ENCODE data around the gene DICER1.

DICER1 gene

DNA sequence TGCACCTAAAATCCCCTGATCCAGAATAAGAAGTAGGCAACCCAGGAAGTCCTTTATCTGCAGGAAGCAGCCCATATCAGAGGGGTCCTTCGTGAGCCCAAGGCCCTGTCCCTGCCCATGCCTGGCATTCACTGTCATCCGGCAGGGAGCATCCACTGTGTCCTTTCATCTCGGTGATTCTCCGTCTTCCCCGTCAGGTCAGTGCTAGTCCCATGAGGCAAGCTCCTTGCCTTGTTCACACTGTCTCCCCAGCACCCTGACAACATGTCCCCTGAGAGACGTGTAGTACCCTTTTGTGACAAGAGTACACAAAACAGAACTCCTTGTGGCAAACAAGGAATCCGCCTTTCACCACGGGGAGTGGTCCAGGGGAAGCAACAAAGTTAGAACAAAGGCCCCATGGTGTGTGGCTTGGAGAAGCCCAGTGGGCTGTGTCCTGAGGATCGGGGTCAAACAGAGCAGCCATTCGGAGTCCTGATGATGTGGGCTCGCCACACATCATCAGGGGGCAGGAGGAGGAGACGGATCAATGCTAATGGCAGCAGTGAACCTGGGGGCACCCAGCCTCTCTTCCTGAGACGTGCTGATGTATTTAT, 112.1 kb downstream of the DICER1 start:
- Histone ChIP-seq H3K27ac (no peak overlapping the region), H3K36me3 (ENCODE audit: insufficient read depth) (no peaks in the 10 kb centered on the region), H2AFZ (ENCODE audit: low read depth) (no peak overlapping the region), H3K4me2 (no peak overlapping the region), H3K27me3 (ENCODE audit: insufficient read depth, low read depth) (no peaks in the 10 kb centered on the region), H3K4me1 (ENCODE audit: low read depth, poor library complexity, severe bottlenecking) (no peaks in the 10 kb centered on the region), H4K20me1 (ENCODE audit: insufficient read depth) (no peaks in the 10 kb centered on the region), H3K4me3 (IDR thresholded peaks at IDR 0.05; ENCODE audit: insufficient read depth, low read depth, low read length) (no peak overlapping the region), H3K79me2 (ENCODE audit: insufficient read depth, low read depth) (no peaks in the 10 kb centered on the region), H3K9ac (no peak overlapping the region)
- no peak for TF ChIP-seq CTCF (conservative IDR thresholded peaks at IDR 0.05; ENCODE audit: low read depth, low read length)

- no peaks in the 10 kb centered on the region for H3K36me3 ChIP-seq (ENCODE audit: insufficient read depth)
- H3K4me1 ChIP-seq (ENCODE audit: low read depth, poor library complexity, severe bottlenecking) = no peaks in the 10 kb centered on the region
- H3K9ac ChIP-seq = no peak overlapping the region
- H3K4me2 ChIP-seq = no peak overlapping the region
- H3K4me3 ChIP-seq (IDR thresholded peaks at IDR 0.05; ENCODE audit: insufficient read depth, low read depth, low read length) = no peak overlapping the region
- no peak for TF ChIP-seq CTCF (conservative IDR thresholded peaks at IDR 0.05; ENCODE audit: low read depth, low read length)
- H2AFZ ChIP-seq (ENCODE audit: low read depth) = no peak overlapping the region
- H3K79me2 ChIP-seq (ENCODE audit: insufficient read depth, low read depth) = no peaks in the 10 kb centered on the region
- H4K20me1 ChIP-seq (ENCODE audit: insufficient read depth) = no peaks in the 10 kb centered on the region
- no peak overlapping the region for H3K27ac ChIP-seq
- H3K27me3 ChIP-seq (ENCODE audit: insufficient read depth, low read depth) = no peaks in the 10 kb centered on the region
These were observed 112.7 kb downstream of the DICER1 start for GRCh38 chr14:95044463-95045105.

DNA sequence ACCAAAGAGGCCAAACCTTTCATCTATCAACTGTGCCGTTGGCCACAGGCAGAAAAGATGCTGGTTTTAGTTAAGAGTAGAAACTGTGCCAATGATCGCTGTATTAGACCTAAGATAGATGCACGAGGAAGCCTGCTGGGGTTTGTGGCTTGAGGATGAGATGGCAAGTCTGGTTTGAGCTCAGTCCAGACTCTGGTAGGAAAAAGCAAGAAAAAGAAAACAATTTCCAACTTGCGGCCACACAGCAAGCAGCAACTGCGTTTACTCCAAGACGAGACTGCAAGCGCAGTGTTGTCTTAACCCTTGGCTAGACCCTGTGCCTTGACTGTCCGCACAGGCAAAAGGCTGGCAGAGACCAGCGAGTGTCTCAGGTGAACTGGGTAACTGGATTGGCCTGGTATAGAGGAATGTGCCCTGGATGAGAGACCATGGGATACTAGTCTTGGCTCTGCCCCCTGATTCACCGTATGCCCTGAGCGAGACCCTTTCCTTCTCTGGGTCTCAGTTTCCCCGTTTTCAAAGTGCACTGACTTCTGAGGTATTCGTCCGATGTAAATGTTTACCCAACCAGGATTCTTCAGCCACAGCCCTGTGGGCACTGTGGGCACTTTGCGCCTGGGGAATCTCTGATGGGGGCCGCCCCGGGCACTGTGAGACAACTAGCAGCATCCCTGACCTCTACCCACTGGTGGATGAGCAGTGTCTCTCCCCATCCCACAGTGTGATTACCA, 113.4 kb downstream of the DICER1 start:
- H3K4me1 ChIP-seq (ENCODE audit: low read depth, poor library complexity, severe bottlenecking) = no peaks in the 10 kb centered on the region
- H3K79me2 ChIP-seq (ENCODE audit: insufficient read depth, low read depth) = no peaks in the 10 kb centered on the region
- H2AFZ ChIP-seq (ENCODE audit: low read depth) = no peak overlapping the region
- H3K27ac ChIP-seq = no peak overlapping the region
- H3K27me3 ChIP-seq (ENCODE audit: insufficient read depth, low read depth) = no peaks in the 10 kb centered on the region
- H3K4me3 ChIP-seq (IDR thresholded peaks at IDR 0.05; ENCODE audit: insufficient read depth, low read depth, low read length) = no peak overlapping the region
- no peak overlapping the region for H3K9ac ChIP-seq
- H3K4me2 ChIP-seq = no peak overlapping the region
- H4K20me1 ChIP-seq (ENCODE audit: insufficient read depth) = no peaks in the 10 kb centered on the region
- no peak for TF ChIP-seq CTCF (conservative IDR thresholded peaks at IDR 0.05; ENCODE audit: low read depth, low read length)
- H3K36me3 ChIP-seq (ENCODE audit: insufficient read depth) = no peaks in the 10 kb centered on the region

DNA sequence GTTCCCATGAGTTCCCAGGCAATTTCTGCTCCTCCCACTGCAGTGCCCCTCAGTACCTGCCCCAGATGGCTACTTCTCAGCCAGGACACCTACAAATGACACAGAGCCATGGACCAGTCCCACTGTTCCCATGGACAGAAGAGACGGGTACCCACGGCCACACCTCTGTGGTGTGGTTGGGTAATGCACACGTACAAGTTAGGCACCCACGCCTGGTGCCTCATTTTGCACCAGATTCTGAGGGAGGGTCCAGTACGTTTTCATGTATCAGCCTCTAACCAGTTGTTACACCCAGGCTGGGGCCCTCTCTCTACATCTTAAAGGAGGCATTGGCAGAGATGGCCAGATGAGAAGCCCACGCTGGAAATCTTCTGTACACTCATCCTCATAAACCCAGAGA, 114.0 kb downstream of the DICER1 start:
- Histone ChIP-seq H3K79me2 (ENCODE audit: insufficient read depth, low read depth) (no peaks in the 10 kb centered on the region), H3K4me3 (IDR thresholded peaks at IDR 0.05; ENCODE audit: insufficient read depth, low read depth, low read length) (no peak overlapping the region), H3K27ac (no peak overlapping the region), H3K4me1 (ENCODE audit: low read depth, poor library complexity, severe bottlenecking) (no peaks in the 10 kb centered on the region), H3K9ac (no peak overlapping the region), H3K36me3 (ENCODE audit: insufficient read depth) (no peaks in the 10 kb centered on the region), H4K20me1 (ENCODE audit: insufficient read depth) (no peaks in the 10 kb centered on the region), H3K4me2 (no peak overlapping the region), H2AFZ (ENCODE audit: low read depth) (no peak overlapping the region), H3K27me3 (ENCODE audit: insufficient read depth, low read depth) (no peaks in the 10 kb centered on the region)
- no peak for TF ChIP-seq CTCF (conservative IDR thresholded peaks at IDR 0.05; ENCODE audit: low read depth, low read length)

All from KMS-11 (cell line).